Mesodermal cell (in vitro differentiated cells): ENCODE results near the gene GSTM4.

ENCODE experiments used
- H3K27ac ChIP-seq: 2 replicates; pipeline ENCODE4 v1.7.0; 2013; ENCODE audit warnings: mild to moderate bottlenecking, low read depth, low read length, moderate library complexity; ENCODE audit not compliant: severe bottlenecking
- H3K36me3 ChIP-seq: 2 replicates; pipeline ENCODE4 v1.7.1; 2013; ENCODE audit warnings: mild to moderate bottlenecking, low read length, moderate library complexity; ENCODE audit not compliant: control insufficient read depth, insufficient read depth
- H3K4me1 ChIP-seq: one replicate; pipeline ENCODE4 v1.7.1; 2013; ENCODE audit warnings: mild to moderate bottlenecking, low read length; ENCODE audit not compliant: insufficient read depth, control insufficient read depth, poor library complexity, severe bottlenecking
- H3K4me3 ChIP-seq: 2 replicates; pipeline ENCODE4 v1.7.0; 2013; ENCODE audit warnings: low read length, control low read depth, mild to moderate bottlenecking; ENCODE audit not compliant: insufficient read depth, poor library complexity, severe bottlenecking; ENCODE audit errors: extremely low read depth
- H3K9me3 ChIP-seq: 2 replicates; pipeline ENCODE4 v1.7.1; 2013; ENCODE audit warnings: mild to moderate bottlenecking, low read length, moderate library complexity; ENCODE audit not compliant: control insufficient read depth
- WGBS, 2 experiments: methylation state at CpG; one replicate each; pipeline ENCODE4 v1.1.5; 2013; ENCODE audit warnings: missing lambda C conversion rate in 2 of 2; ENCODE audit not compliant: insufficient coverage in 2 of 2; 5-methylcytosine and 5-hydroxymethylcytosine counted together

GSTM4 gene

GRCh38 chr1:109625601-109626560 is 30.0 kb upstream of the GSTM4 start:
- peaks cover 53% of the 10 kb centered on the region for H3K36me3 ChIP-seq
- peaks cover 12% of the 10 kb centered on the region for H3K4me1 ChIP-seq
- no peak overlapping the region for H3K27ac ChIP-seq
- no peaks in the 10 kb centered on the region for H3K9me3 ChIP-seq
- 90 to 94% methylated on average over 20 to 27 of the region's 32 CpGs for WGBS, 2 experiments
- H3K4me3 ChIP-seq: no peak overlapping the region

GRCh38 chr1:109626682-109627408 is 29.1 kb upstream of the GSTM4 start:
- 97 to 98% methylated on average over 13 to 19 of the region's 21 CpGs for WGBS, 2 experiments
- H3K36me3 ChIP-seq: peaks cover 62% of the 10 kb centered on the region

GRCh38 chr1:109627692-109628399 is 28.1 kb upstream of the GSTM4 start:
- Histone ChIP-seq H3K4me1 (peaks cover 12% of the 10 kb centered on the region), H3K36me3 (peaks cover 68% of the 10 kb centered on the region), H3K27ac (no peak overlapping the region), H3K9me3 (no peaks in the 10 kb centered on the region), H3K4me3 (no peak overlapping the region)
- WGBS, 2 experiments: 94 to 95% methylated on average over 23 of the region's 23 CpGs

More at GRCh38 chr1:109626682-109627408, 29.1 kb upstream of the GSTM4 start:
- Histone ChIP-seq H3K9me3 (no peaks in the 10 kb centered on the region), H3K27ac (no peak overlapping the region), H3K4me3 (no peak overlapping the region), H3K4me1 (peaks cover 12% of the 10 kb centered on the region)

GRCh38 chr1:109628540-109629321 is 27.2 kb upstream of the GSTM4 start:
- Histone ChIP-seq H3K4me3 (no peak overlapping the region), H3K9me3 (no peaks in the 10 kb centered on the region), H3K4me1 (peaks cover 9% of the 10 kb centered on the region), H3K27ac (no peak overlapping the region), H3K36me3 (peaks cover 70% of the 10 kb centered on the region)
- 95 to 98% methylated on average over 21 to 22 of the region's 23 CpGs for WGBS, 2 experiments

GRCh38 chr1:109629372-109630030 is 26.4 kb upstream of the GSTM4 start:
- Histone ChIP-seq H3K36me3 (peaks cover 70% of the 10 kb centered on the region), H3K4me3 (no peak overlapping the region), H3K9me3 (no peaks in the 10 kb centered on the region), H3K27ac (no peak overlapping the region), H3K4me1 (peaks cover 8% of the 10 kb centered on the region)
- WGBS, 2 experiments: 82 to 89% methylated on average over 9 to 10 of the region's 10 CpGs

- whole genome bisulfite sequencing, 2 experiments: 94 to 96% methylated on average over 16 to 18 of the region's 30 CpGs
- Histone ChIP-seq H3K9me3 (no peaks in the 10 kb centered on the region), H3K4me1 (peaks cover 5% of the 10 kb centered on the region), H3K27ac (no peak overlapping the region), H3K36me3 (peaks cover 70% of the 10 kb centered on the region), H3K4me3 (no peak overlapping the region)
Measured at GRCh38 chr1:109630081-109630897, 25.6 kb upstream of the GSTM4 start.

- Histone ChIP-seq H3K9me3 (no peaks in the 10 kb centered on the region), H3K4me1 (peaks cover 3% of the 10 kb centered on the region), H3K36me3 (peaks cover 65% of the 10 kb centered on the region), H3K4me3 (no peak overlapping the region), H3K27ac (no peak overlapping the region)
- WGBS, 2 experiments: 93 to 96% methylated on average over 12 to 14 of the region's 14 CpGs
Measured at GRCh38 chr1:109630898-109631512, 24.9 kb upstream of the GSTM4 start.

GRCh38 chr1:109631513-109632505 is 24.1 kb upstream of the GSTM4 start:
- Histone ChIP-seq H3K36me3 (peaks cover 57% of the 10 kb centered on the region), H3K4me1 (peaks cover 9% of the 10 kb centered on the region), H3K9me3 (no peaks in the 10 kb centered on the region), H3K4me3 (no peak overlapping the region), H3K27ac (no peak overlapping the region)
- 84 to 95% methylated on average over 7 to 15 of the region's 16 CpGs for WGBS, 2 experiments
